ENCODE results near the gene RPL39L.
"Not testable (repeated sequence)": the region's sequence is repeated elsewhere in the genome, so short reads cannot be mapped to it uniquely, and the experiment has no call there.

The RPL39L gene

GRCh38 chr3:187139126-187139894 lies at the start of gene RPL39L:
Gene RPL39L (minus strand): TSS chr3:187139496. CDS start chr3:187121300, 18,196 bp downstream.
- DNase-seq, result peak; percentile 89 to 92

- no peak for DNase-seq
Observed at GRCh38 chr3:187188931-187189330, 49.6 kb upstream of the RPL39L start.

GRCh38 chr3:187186801-187187421 lies 47.6 kb upstream of the RPL39L start:
- no peak for DNase-seq

GRCh38 chr3:187186375-187186774 lies 47.1 kb upstream of the RPL39L start:
- DNase-seq, result no peak

GRCh38 chr3:187185759-187186158 lies 46.5 kb upstream of the RPL39L start:
- no peak for DNase-seq

- DNase-seq, result no peak
Observed at GRCh38 chr3:187183903-187184302, 44.6 kb upstream of the RPL39L start.

GRCh38 chr3:187183210-187183862 lies 44.0 kb upstream of the RPL39L start:
- no peak for DNase-seq

GRCh38 chr3:187181454-187182170 lies 42.3 kb upstream of the RPL39L start:
- DNase-seq, result no peak

GRCh38 chr3:187172929-187173328 lies 33.6 kb upstream of the RPL39L start:
- DNase-seq, result no peak

GRCh38 chr3:187170911-187171310 lies 31.6 kb upstream of the RPL39L start:
- DNase-seq, result not testable (repeated sequence)

- DNase-seq, result no peak
Observed at GRCh38 chr3:187169231-187169960, 30.1 kb upstream of the RPL39L start.

- DNase-seq, result no peak
Observed at GRCh38 chr3:187167777-187168176, 28.5 kb upstream of the RPL39L start.

GRCh38 chr3:187166750-187167149 lies 27.5 kb upstream of the RPL39L start:
- DNase-seq, result no peak

GRCh38 chr3:187165144-187165543 lies 25.8 kb upstream of the RPL39L start:
- DNase-seq, result peak; percentile 13 to 14

GRCh38 chr3:187162265-187162953 lies 23.1 kb upstream of the RPL39L start:
- no peak for DNase-seq

GRCh38 chr3:187161556-187161955 lies 22.3 kb upstream of the RPL39L start:
- DNase-seq, result no peak

GRCh38 chr3:187150599-187150998 lies 11.3 kb upstream of the RPL39L start:
- DNase-seq, result peak; percentile 60 to 63

GRCh38 chr3:187150186-187150585 lies 10.9 kb upstream of the RPL39L start:
- no peak for DNase-seq

- DNase-seq, result no peak
Observed at GRCh38 chr3:187146389-187146788, 7.1 kb upstream of the RPL39L start.

GRCh38 chr3:187145149-187145895 lies 6.0 kb upstream of the RPL39L start:
- DNase-seq, result no peak

- no peak for DNase-seq
Observed at GRCh38 chr3:187139895-187140253, 578 bp upstream of the RPL39L start.
